HG03175 (cell line): Measurements from ENCODE around the gene TBC1D3I.
A peak's percentile ranks its signal among the peaks of the same experiment; 100 is the strongest.
"Not testable (repeated sequence)": the region's sequence is repeated elsewhere in the genome, so short reads cannot be mapped to it uniquely, and the experiment has no call there.

ENCODE experiments used
- ATAC-seq: cut with Tn5 transposase; IDR thresholded peaks from one replicate; pipeline ENCODE4 v1.9.1; 2021; ENCODE audit warnings: mild to moderate bottlenecking, moderate library complexity; ENCODE audit not compliant: unreplicated experiment

TBC1D3I gene

GRCh38 chr17:36264470-36264869, at the start of gene TBC1D3I:
Gene TBC1D3I, minus strand, starts transcription at chr17:36264570. Its CDS starts 1,585 bp downstream, at chr17:36262985.
- ATAC-seq: not testable (repeated sequence)

- not testable (repeated sequence) for ATAC-seq
Observed at GRCh38 chr17:36295161-36295560, 30.8 kb upstream of the TBC1D3I start.

GRCh38 chr17:36289965-36290612, 25.7 kb upstream of the TBC1D3I start:
- ATAC-seq: not testable (repeated sequence)

GRCh38 chr17:36284219-36284618, 19.8 kb upstream of the TBC1D3I start:
- not testable (repeated sequence) for ATAC-seq

GRCh38 chr17:36283256-36283655, 18.9 kb upstream of the TBC1D3I start:
- ATAC-seq: not testable (repeated sequence)

- ATAC-seq: not testable (repeated sequence)
Observed at GRCh38 chr17:36242046-36242445, 22.3 kb downstream of the TBC1D3I start.

GRCh38 chr17:36229644-36230043, 34.7 kb downstream of the TBC1D3I start:
- not testable (repeated sequence) for ATAC-seq

GRCh38 chr17:36222967-36223366, 41.4 kb downstream of the TBC1D3I start:
- ATAC-seq: not testable (repeated sequence)

GRCh38 chr17:36221581-36222100, 42.7 kb downstream of the TBC1D3I start:
- ATAC-seq: not testable (repeated sequence)

GRCh38 chr17:36220737-36221580, 43.4 kb downstream of the TBC1D3I start:
- ATAC-seq: not testable (repeated sequence)

- not testable (repeated sequence) for ATAC-seq
Observed at GRCh38 chr17:36219556-36219955, 44.8 kb downstream of the TBC1D3I start.

GRCh38 chr17:36215406-36216308, 48.7 kb downstream of the TBC1D3I start:
- not testable (repeated sequence) for ATAC-seq

GRCh38 chr17:36214918-36215317, 49.5 kb downstream of the TBC1D3I start:
- ATAC-seq: no peak

- ATAC-seq: no peak
Observed at GRCh38 chr17:36213695-36214094, 50.7 kb downstream of the TBC1D3I start.

GRCh38 chr17:36212966-36213365, 51.4 kb downstream of the TBC1D3I start:
- ATAC-seq: no peak

- ATAC-seq: no peak
Observed at GRCh38 chr17:36212272-36212605, 52.1 kb downstream of the TBC1D3I start.

GRCh38 chr17:36211484-36212271, 52.7 kb downstream of the TBC1D3I start:
- not testable (repeated sequence) for ATAC-seq

GRCh38 chr17:36210439-36211211, 53.7 kb downstream of the TBC1D3I start, which contains the start of gene CCL4L2:
Gene CCL4L2, plus strand, starts transcription at chr17:36211063.
- peak; percentile 70 for ATAC-seq

GRCh38 chr17:36209575-36209974, 54.8 kb downstream of the TBC1D3I start:
- no peak for ATAC-seq
